ENCODE data around the gene CD1B. TPM values are rescaled to one million over a fixed set of nuclear protein-coding genes. Genes with fewer than 3 reads are reported as not detected.

CD1B gene
- total RNA-seq, 2 donors from 2014 or later: not detected

GRCh38 chr1:158324395-158324794 lies 6.9 kb downstream of the CD1B start:
- no peak for DNase-seq
- 89 to 100% methylated on average over 2 to 4 of the region's 4 CpGs for WGBS, 2 experiments (ENCODE audit: insufficient coverage in 1 of 2, insufficient read length in 1 of 2)
- no peaks in the 10 kb centered on the region for H3K36me3 ChIP-seq (ENCODE audit: control insufficient read depth, insufficient read depth, low read length)
- H3K27me3 Mint-ChIP-seq (ENCODE audit: insufficient read depth): no peaks in the 10 kb centered on the region
- no peaks in the 10 kb centered on the region for H3K4me1 Mint-ChIP-seq
- H3K27ac ChIP-seq (ENCODE audit: low read depth, low read length): no peak overlapping the region
- H3K36me3 Mint-ChIP-seq (ENCODE audit: low read depth): no peaks in the 10 kb centered on the region
- no peaks in the 10 kb centered on the region for H3K9me3 ChIP-seq (ENCODE audit: control insufficient read depth, low read length)
- no peak overlapping the region for H3K9ac ChIP-seq (ENCODE audit: extremely low read depth, low read length, poor library complexity, severe bottlenecking)
- no peak overlapping the region for H3K4me3 Mint-ChIP-seq
- no peaks in the 10 kb centered on the region for H3K27me3 ChIP-seq (ENCODE audit: control insufficient read depth, insufficient read depth, low read length, poor library complexity, severe bottlenecking)
- H3K27ac Mint-ChIP-seq: no peak overlapping the region
- H3K9me3 Mint-ChIP-seq: peaks cover 6% of the 10 kb centered on the region
- no peaks in the 10 kb centered on the region for H3K4me1 ChIP-seq (ENCODE audit: control insufficient read depth, insufficient read depth, low read length)
- H3K4me3 ChIP-seq (ENCODE audit: low read length): no peak overlapping the region
- no peak for TF ChIP-seq CTCF (conservative IDR thresholded peaks at IDR 0.05)

DNA sequence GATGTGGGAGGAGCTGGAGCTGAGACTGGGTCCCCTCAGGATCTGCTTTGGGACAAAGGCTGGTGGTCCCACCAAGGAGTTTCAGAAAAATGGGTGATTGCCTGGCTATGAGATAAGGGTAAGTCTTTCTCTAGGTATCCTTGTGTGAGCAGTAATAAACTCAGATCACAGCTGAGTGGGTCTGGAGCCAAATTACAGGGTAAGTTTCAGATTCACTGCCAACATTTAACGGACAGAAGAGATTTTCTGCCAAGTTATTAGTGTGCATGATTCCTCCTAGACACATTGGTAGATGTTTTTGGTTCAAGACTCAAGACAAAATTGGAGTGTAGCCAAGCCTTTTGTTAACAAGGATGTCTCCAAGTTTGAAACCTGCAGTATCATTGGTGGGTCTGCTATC lies 7.5 kb downstream of the CD1B start:
- no peaks in the 10 kb centered on the region for H3K27me3 Mint-ChIP-seq (ENCODE audit: insufficient read depth)
- no peak for DNase-seq
- 86 to 90% methylated on average over 1 of the region's 1 CpG for WGBS, 2 experiments (ENCODE audit: insufficient coverage in 1 of 2, insufficient read length in 1 of 2)
- Histone ChIP-seq H3K27ac (ENCODE audit: low read depth, low read length) (no peak overlapping the region), H3K4me3 (ENCODE audit: low read length) (no peak overlapping the region), H3K27me3 (ENCODE audit: control insufficient read depth, insufficient read depth, low read length, poor library complexity, severe bottlenecking) (no peaks in the 10 kb centered on the region), H3K4me1 (ENCODE audit: control insufficient read depth, insufficient read depth, low read length) (no peaks in the 10 kb centered on the region), H3K9me3 (ENCODE audit: control insufficient read depth, low read length) (no peaks in the 10 kb centered on the region), H3K36me3 (ENCODE audit: control insufficient read depth, insufficient read depth, low read length) (no peaks in the 10 kb centered on the region), H3K9ac (ENCODE audit: extremely low read depth, low read length, poor library complexity, severe bottlenecking) (no peak overlapping the region)
- no peak for TF ChIP-seq CTCF (conservative IDR thresholded peaks at IDR 0.05)
- H3K4me1 Mint-ChIP-seq: no peaks in the 10 kb centered on the region
- H3K9me3 Mint-ChIP-seq: peaks cover 6% of the 10 kb centered on the region
- H3K36me3 Mint-ChIP-seq (ENCODE audit: low read depth): no peaks in the 10 kb centered on the region
- no peak overlapping the region for H3K4me3 Mint-ChIP-seq
- H3K27ac Mint-ChIP-seq: no peak overlapping the region

- no peaks in the 10 kb centered on the region for H3K27me3 ChIP-seq (ENCODE audit: control insufficient read depth, insufficient read depth, low read length, poor library complexity, severe bottlenecking)
- no peaks in the 10 kb centered on the region for H3K36me3 ChIP-seq (ENCODE audit: control insufficient read depth, insufficient read depth, low read length)
- DNase-seq: no peak
- H3K4me3 ChIP-seq (ENCODE audit: low read length): no peak overlapping the region
- Mint-ChIP-seq H3K4me3 (no peak overlapping the region), H3K36me3 (ENCODE audit: low read depth) (no peaks in the 10 kb centered on the region), H3K27ac (no peak overlapping the region), H3K27me3 (ENCODE audit: insufficient read depth) (no peaks in the 10 kb centered on the region), H3K9me3 (peaks cover 20% of the 10 kb centered on the region), H3K4me1 (no peaks in the 10 kb centered on the region)
- H3K4me1 ChIP-seq (ENCODE audit: control insufficient read depth, insufficient read depth, low read length): no peaks in the 10 kb centered on the region
- no peak for TF ChIP-seq CTCF (conservative IDR thresholded peaks at IDR 0.05)
- H3K27ac ChIP-seq (ENCODE audit: low read depth, low read length): no peak overlapping the region
- no peak overlapping the region for H3K9ac ChIP-seq (ENCODE audit: extremely low read depth, low read length, poor library complexity, severe bottlenecking)
- peaks cover 6% of the 10 kb centered on the region for H3K9me3 ChIP-seq (ENCODE audit: control insufficient read depth, low read length)
- 91 to 100% methylated on average over 1 to 2 of the region's 2 CpGs for WGBS, 2 experiments (ENCODE audit: insufficient coverage in 1 of 2, insufficient read length in 1 of 2)
Observed at GRCh38 chr1:158311066-158311465, 20.3 kb downstream of the CD1B start.

Measured in endodermal cell (in vitro differentiated cells).